Measurements from ENCODE around the gene MRPL36.
A peak's percentile ranks its signal among the peaks of the same experiment; 100 is the strongest.

Gene MRPL36

GRCh38 chr5:1842004-1842819 lies 42.6 kb upstream of the MRPL36 start:
- TF ChIP-seq CTCF (IDR thresholded peaks at IDR 0.05; ENCODE audit: control insufficient read depth, extremely low read depth, insufficient read depth) = no peak
- H3K4me3 ChIP-seq (ENCODE audit: low read depth, low read length) = no peak overlapping the region
- DNase-seq (ENCODE audit: low read depth) = peak; percentile 27

- no peak overlapping the region for H3K4me3 ChIP-seq (ENCODE audit: low read depth, low read length)
- TF ChIP-seq CTCF (IDR thresholded peaks at IDR 0.05; ENCODE audit: control insufficient read depth, extremely low read depth, insufficient read depth) = no peak
These were observed 41.3 kb upstream of the MRPL36 start for GRCh38 chr5:1840741-1841521.

GRCh38 chr5:1840071-1840547 lies 40.5 kb upstream of the MRPL36 start:
- H3K4me3 ChIP-seq (ENCODE audit: low read depth, low read length) = no peak overlapping the region
- no peak for TF ChIP-seq CTCF (IDR thresholded peaks at IDR 0.05; ENCODE audit: control insufficient read depth, extremely low read depth, insufficient read depth)
- DNase-seq (ENCODE audit: low read depth) = no peak

More at GRCh38 chr5:1840741-1841521, 41.3 kb upstream of the MRPL36 start:
- DNase-seq (ENCODE audit: low read depth) = no peak

- TF ChIP-seq CTCF (IDR thresholded peaks at IDR 0.05; ENCODE audit: control insufficient read depth, extremely low read depth, insufficient read depth) = no peak
- H3K4me3 ChIP-seq (ENCODE audit: low read depth, low read length) = no peak overlapping the region
- no peak for DNase-seq (ENCODE audit: low read depth)
These were observed 38.4 kb upstream of the MRPL36 start for GRCh38 chr5:1838013-1838412.

GRCh38 chr5:1836891-1837880 lies 37.5 kb upstream of the MRPL36 start:
- no peak for TF ChIP-seq CTCF (IDR thresholded peaks at IDR 0.05; ENCODE audit: control insufficient read depth, extremely low read depth, insufficient read depth)
- no peak for DNase-seq (ENCODE audit: low read depth)

GRCh38 chr5:1836176-1836890 lies 36.7 kb upstream of the MRPL36 start:
- no peak overlapping the region for H3K4me3 ChIP-seq (ENCODE audit: low read depth, low read length)
- DNase-seq (ENCODE audit: low read depth) = no peak
- TF ChIP-seq CTCF (IDR thresholded peaks at IDR 0.05; ENCODE audit: control insufficient read depth, extremely low read depth, insufficient read depth) = no peak

More at GRCh38 chr5:1836891-1837880, 37.5 kb upstream of the MRPL36 start:
- H3K4me3 ChIP-seq (ENCODE audit: low read depth, low read length) = no peak overlapping the region
